HEK293 (cell line): ENCODE data around the gene CDH23.

Experiments used
- KLF10 ChIP-seq: fragments of 450-650 bp; IDR thresholded peaks from 2 replicates; pipeline ENCODE4 v1.5.1; 2018; ENCODE audit warnings: missing biosample characterization, mild to moderate bottlenecking, missing genetic modification characterization
- PRDM10 ChIP-seq: fragments of 450-650 bp; formaldehyde crosslinking; IDR thresholded peaks from 2 replicates; pipeline ENCODE4 v1.5.1; 2016; ENCODE audit warnings: missing biosample characterization, missing genetic modification characterization
- REST ChIP-seq: fragments of 450-650 bp; formaldehyde crosslinking; IDR thresholded peaks from 2 replicates; pipeline ENCODE4 v1.5.1; 2016; ENCODE audit warnings: missing biosample characterization, missing genetic modification characterization
- WT1 ChIP-seq: fragments of 450-650 bp; formaldehyde crosslinking; IDR thresholded peaks from 2 replicates; pipeline ENCODE4 v1.5.1; 2016; ENCODE audit warnings: missing biosample characterization, missing genetic modification characterization
- ZBTB11 ChIP-seq: fragments of 450-650 bp; formaldehyde crosslinking; conservative IDR thresholded peaks from 2 replicates; pipeline ENCODE4 v1.5.1; 2016; ENCODE audit warnings: low read depth, missing biosample characterization, missing genetic modification characterization
- ZBTB49 ChIP-seq: fragments of 450-650 bp; formaldehyde crosslinking; IDR thresholded peaks from 2 replicates; pipeline ENCODE4 v1.5.1; 2016; ENCODE audit warnings: missing biosample characterization, missing genetic modification characterization, low read depth
- ZFP37 ChIP-seq: fragments of 450-650 bp; formaldehyde crosslinking; IDR thresholded peaks from 2 replicates; pipeline ENCODE4 v1.5.1; 2016; ENCODE audit warnings: missing biosample characterization, missing genetic modification characterization
- ZNF112 ChIP-seq: fragments of 450-650 bp; formaldehyde crosslinking; IDR thresholded peaks from 2 replicates; pipeline ENCODE4 v1.5.0; 2017; ENCODE audit warnings: missing biosample characterization, missing genetic modification characterization
- ZNF184 ChIP-seq: fragments of 450-650 bp; IDR thresholded peaks from 2 replicates; pipeline ENCODE4 v1.5.1; 2018; ENCODE audit warnings: missing biosample characterization, mild to moderate bottlenecking, missing genetic modification characterization
- ZNF19 ChIP-seq: fragments of 450-650 bp; formaldehyde crosslinking; IDR thresholded peaks from 2 replicates; pipeline ENCODE4; 2016; ENCODE audit warnings: missing biosample characterization, missing genetic modification characterization, low read depth
- ZNF202 ChIP-seq: fragments of 450-650 bp; formaldehyde crosslinking; IDR thresholded peaks from 2 replicates; pipeline ENCODE4 v1.5.1; 2016; ENCODE audit warnings: missing biosample characterization, missing genetic modification characterization, borderline replicate concordance
- ZNF274 ChIP-seq, 2 experiments: fragments of 200-500 bp in 1 of 2; fragments of 450-650 bp in 1 of 2; sonication (Bioruptor generic) in 1 of 2; formaldehyde crosslinking in 1 of 2; IDR thresholded peaks; 2 replicates each; pipeline versions ENCODE4 v1.5.1 to v1.6.1; 2014 to 2016; ENCODE audit warnings: borderline replicate concordance in 1 of 2, inconsistent platforms in 1 of 2, low read length in 1 of 2, missing biosample characterization in 1 of 2, missing genetic modification characterization in 1 of 2
- ZNF292 ChIP-seq: fragments of 450-650 bp; formaldehyde crosslinking; IDR thresholded peaks from 2 replicates; pipeline ENCODE4 v1.5.1; 2016; ENCODE audit warnings: low read depth, missing biosample characterization, missing genetic modification characterization, borderline replicate concordance
- ZNF302 ChIP-seq: fragments of 450-650 bp; formaldehyde crosslinking; IDR thresholded peaks from 2 replicates; pipeline ENCODE4 v1.5.1; 2016; ENCODE audit warnings: missing biosample characterization, missing genetic modification characterization, low read depth
- ZNF37A ChIP-seq: fragments of 450-650 bp; IDR thresholded peaks from 2 replicates; pipeline ENCODE4 v1.5.1; 2018; ENCODE audit warnings: missing biosample characterization, missing genetic modification characterization
- ZNF391 ChIP-seq: fragments of 450-650 bp; formaldehyde crosslinking; IDR thresholded peaks from 2 replicates; pipeline ENCODE4 v1.5.1; 2016; ENCODE audit warnings: low read depth, missing biosample characterization, missing genetic modification characterization, borderline replicate concordance
- ZNF398 ChIP-seq: fragments of 450-650 bp; formaldehyde crosslinking; IDR thresholded peaks from 2 replicates; pipeline ENCODE4 v1.5.1; 2017; ENCODE audit warnings: missing biosample characterization, missing genetic modification characterization
- ZNF48 ChIP-seq: fragments of 450-650 bp; formaldehyde crosslinking; IDR thresholded peaks from 2 replicates; pipeline ENCODE4 v1.5.1; 2016; ENCODE audit warnings: missing biosample characterization, missing genetic modification characterization
- ZNF529 ChIP-seq: fragments of 450-650 bp; formaldehyde crosslinking; IDR thresholded peaks from 2 replicates; pipeline ENCODE4 v1.5.1; 2017; ENCODE audit warnings: missing genetic modification characterization, missing biosample characterization; ENCODE audit not compliant: insufficient replicate concordance
- ZNF585B ChIP-seq: fragments of 450-650 bp; formaldehyde crosslinking; IDR thresholded peaks from 2 replicates; pipeline ENCODE4 v1.5.1; 2016; ENCODE audit warnings: missing biosample characterization, missing genetic modification characterization
- ZNF747 ChIP-seq: fragments of 450-650 bp; formaldehyde crosslinking; IDR thresholded peaks from 2 replicates; pipeline ENCODE4 v1.5.1; 2016; ENCODE audit warnings: missing biosample characterization, missing genetic modification characterization
- ZNF837 ChIP-seq: fragments of 450-650 bp; formaldehyde crosslinking; IDR thresholded peaks from 2 replicates; pipeline ENCODE4 v1.5.1; 2016; ENCODE audit warnings: missing biosample characterization, missing genetic modification characterization
- ZSCAN30 ChIP-seq: fragments of 450-650 bp; IDR thresholded peaks from 2 replicates; pipeline ENCODE4 v1.5.1; 2018; ENCODE audit warnings: missing biosample characterization, mild to moderate bottlenecking, missing genetic modification characterization, moderate library complexity

CDH23 gene

GRCh38 chr10:71860243-71861029, 463.7 kb downstream of the CDH23 start (continued):
- peak; percentile 91 for TF ChIP-seq PRDM10 (tag by site-specific recombination)
- TF ChIP-seq ZNF112 (tag by site-specific recombination) = no peak
- no peak for TF ChIP-seq ZNF274 (IDR thresholded peaks at IDR 0.05; ENCODE audit: low read length)
- no peak for TF ChIP-seq ZNF274 (tag by site-specific recombination; IDR thresholded peaks at IDR 0.05; ENCODE audit: borderline replicate concordance)
- peak; percentile 40; the same call in 1 of the 2 replicates for TF ChIP-seq REST
- no peak for TF ChIP-seq ZNF302 (tag by site-specific recombination)
- TF ChIP-seq ZNF398 (tag by site-specific recombination) = peak; percentile 40; the same call in 1 of the 2 replicates
- TF ChIP-seq ZNF202 = no peak
- TF ChIP-seq ZNF184 (tag by site-specific recombination) = peak; percentile 89
- TF ChIP-seq ZNF37A (tag by site-specific recombination) = no peak
- no peak for TF ChIP-seq ZNF48
- TF ChIP-seq ZBTB49 (tag by site-specific recombination) = no peak
- no peak for TF ChIP-seq ZNF391 (tag by site-specific recombination)
- TF ChIP-seq ZNF292 (tag by site-specific recombination) = no peak
- TF ChIP-seq ZNF529 (tag by site-specific recombination) = no peak
- no peak for TF ChIP-seq ZBTB11 (tag by site-specific recombination)
- TF ChIP-seq ZNF747 = no peak
- TF ChIP-seq ZNF837 (tag by site-specific recombination) = no peak
- TF ChIP-seq ZFP37 (tag by site-specific recombination) = peak; percentile 90; the same call in 1 of the 2 replicates
- no peak for TF ChIP-seq ZNF19
- peak; percentile 70; the same call in 1 of the 2 replicates for TF ChIP-seq ZSCAN30 (tag by site-specific recombination)
- peak; percentile 42; the same call in 1 of the 2 replicates for TF ChIP-seq WT1 (tag by site-specific recombination)
- no peak for TF ChIP-seq ZNF585B
- TF ChIP-seq KLF10 (tag by site-specific recombination) = peak; percentile 83
